Measurements from ENCODE around the gene ENTR1. TPM values are rescaled to one million over a fixed set of nuclear protein-coding genes. Genes with fewer than 3 reads are reported as not detected.

ENTR1 gene
- polyA plus RNA-seq, 3 donors, result 3.3 to 60.0 (median 9.6) TPM

- Histone ChIP-seq H3K4me2 (replicated peaks; ENCODE audit: extremely low read depth, low read length, poor library complexity, severe bottlenecking) (no peak overlapping the region), H3K79me2 (ENCODE audit: insufficient read depth, low read length) (no peaks in the 10 kb centered on the region), H3K4me1 (ENCODE audit: control insufficient read depth in 1 of 2, insufficient read depth in 2 of 2, low read length in 2 of 2) (no peaks in the 10 kb centered on the region), H3K27ac (ENCODE audit: low read depth in 1 of 2, low read length in 2 of 2) (no peak overlapping the region), H3K4me3 (replicated peaks in 1 of 3; ENCODE audit: low read depth in 2 of 3, low read length in 3 of 3) (no peak overlapping the region), H3K36me3 (replicated peaks in 1 of 2; ENCODE audit: control insufficient read depth in 1 of 2, insufficient read depth in 2 of 2, low read length in 2 of 2) (peaks cover 86 to 100% of the 10 kb centered on the region in 2 donors), H2AFZ (ENCODE audit: insufficient read depth, low read depth, low read length, poor library complexity, severe bottlenecking) (no peak overlapping the region), H3K27me3 (ENCODE audit: control insufficient read depth in 2 of 2, insufficient read depth in 2 of 2, low read length in 2 of 2) (no peaks in the 10 kb centered on the region), H3K9ac (ENCODE audit: insufficient read depth, low read length, poor library complexity, severe bottlenecking) (no peak overlapping the region), H3K9me3 (replicated peaks in 1 of 2; ENCODE audit: control insufficient read depth in 1 of 2, insufficient read depth in 1 of 2, low read length in 2 of 2) (no peaks in the 10 kb centered on the region), H4K20me1 (ENCODE audit: insufficient read depth, low read length) (no peaks in the 10 kb centered on the region)
- TF ChIP-seq, protein P1, sequence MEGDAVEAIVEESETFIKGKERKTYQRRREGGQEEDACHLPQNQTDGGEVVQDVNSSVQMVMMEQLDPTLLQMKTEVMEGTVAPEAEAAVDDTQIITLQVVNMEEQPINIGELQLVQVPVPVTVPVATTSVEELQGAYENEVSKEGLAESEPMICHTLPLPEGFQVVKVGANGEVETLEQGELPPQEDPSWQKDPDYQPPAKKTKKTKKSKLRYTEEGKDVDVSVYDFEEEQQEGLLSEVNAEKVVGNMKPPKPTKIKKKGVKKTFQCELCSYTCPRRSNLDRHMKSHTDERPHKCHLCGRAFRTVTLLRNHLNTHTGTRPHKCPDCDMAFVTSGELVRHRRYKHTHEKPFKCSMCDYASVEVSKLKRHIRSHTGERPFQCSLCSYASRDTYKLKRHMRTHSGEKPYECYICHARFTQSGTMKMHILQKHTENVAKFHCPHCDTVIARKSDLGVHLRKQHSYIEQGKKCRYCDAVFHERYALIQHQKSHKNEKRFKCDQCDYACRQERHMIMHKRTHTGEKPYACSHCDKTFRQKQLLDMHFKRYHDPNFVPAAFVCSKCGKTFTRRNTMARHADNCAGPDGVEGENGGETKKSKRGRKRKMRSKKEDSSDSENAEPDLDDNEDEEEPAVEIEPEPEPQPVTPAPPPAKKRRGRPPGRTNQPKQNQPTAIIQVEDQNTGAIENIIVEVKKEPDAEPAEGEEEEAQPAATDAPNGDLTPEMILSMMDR (IDR thresholded peaks at IDR 0.05), result no peak
- intact Hi-C loops (cut with micrococcal nuclease), result no loop called here
- Mint-ChIP-seq H3K9me3 (peaks cover 0 to 1% (median 0%) of the 10 kb centered on the region in 7 donors), H3K27ac (peak overlapping the region in 1 of 7 donors; percentile 65), H3K4me3 (no peak overlapping the region), H3K4me1 (no peaks in the 10 kb centered on the region), H3K36me3 (peaks cover 77 to 98% of the 10 kb centered on the region in 2 donors), H3K27me3 (ENCODE audit: low read depth in 3 of 3) (no peaks in the 10 kb centered on the region)
- DNase-seq, result no peak
- 96% methylated on average over 10 of the region's 12 CpGs for WGBS (ENCODE audit: insufficient coverage)
Measured at GRCh38 chr9:136419092-136419420, 8.6 kb upstream of the ENTR1 start.

- Mint-ChIP-seq H3K27me3 (ENCODE audit: low read depth in 3 of 3) (no peaks in the 10 kb centered on the region), H3K36me3 (peaks cover 78 to 98% of the 10 kb centered on the region in 2 donors), H3K4me1 (no peaks in the 10 kb centered on the region), H3K9me3 (peaks cover 0 to 1% (median 0%) of the 10 kb centered on the region in 7 donors), H3K27ac (no peak overlapping the region), H3K4me3 (no peak overlapping the region)
- no peak overlapping the region for H3K27ac ChIP-seq (ENCODE audit: low read depth in 1 of 2, low read length in 2 of 2)
- 98% methylated on average over 46 of the region's 48 CpGs for WGBS (ENCODE audit: insufficient coverage)
- H2AFZ ChIP-seq (ENCODE audit: insufficient read depth, low read depth, low read length, poor library complexity, severe bottlenecking), result no peak overlapping the region
- H3K9ac ChIP-seq (ENCODE audit: insufficient read depth, low read length, poor library complexity, severe bottlenecking), result no peak overlapping the region
- H3K36me3 ChIP-seq (replicated peaks in 1 of 2; ENCODE audit: control insufficient read depth in 1 of 2, insufficient read depth in 2 of 2, low read length in 2 of 2), result peaks cover 86 to 100% of the 10 kb centered on the region in 2 donors
- intact Hi-C loops (cut with micrococcal nuclease), result no loop called here
- no peaks in the 10 kb centered on the region for H3K9me3 ChIP-seq (replicated peaks in 1 of 2; ENCODE audit: control insufficient read depth in 1 of 2, insufficient read depth in 1 of 2, low read length in 2 of 2)
- H3K4me1 ChIP-seq (ENCODE audit: control insufficient read depth in 1 of 2, insufficient read depth in 2 of 2, low read length in 2 of 2), result no peaks in the 10 kb centered on the region
- H3K27me3 ChIP-seq (ENCODE audit: control insufficient read depth in 2 of 2, insufficient read depth in 2 of 2, low read length in 2 of 2), result no peaks in the 10 kb centered on the region
- H3K79me2 ChIP-seq (ENCODE audit: insufficient read depth, low read length), result peaks cover 4% of the 10 kb centered on the region
- TF ChIP-seq, protein P1 (IDR thresholded peaks at IDR 0.05), result no peak
- H3K4me2 ChIP-seq (replicated peaks; ENCODE audit: extremely low read depth, low read length, poor library complexity, severe bottlenecking), result no peak overlapping the region
- H4K20me1 ChIP-seq (ENCODE audit: insufficient read depth, low read length), result no peaks in the 10 kb centered on the region
- H3K4me3 ChIP-seq (replicated peaks in 1 of 3; ENCODE audit: low read depth in 2 of 3, low read length in 3 of 3), result no peak overlapping the region
- DNase-seq, result no peak
Measured at GRCh38 chr9:136418182-136419091, 8.0 kb upstream of the ENTR1 start.

All from CD14-positive monocyte (primary cell).